GM19239 (cell line): Measurements from ENCODE around the gene SLC6A11.

Source experiments
- DNase-seq: peaks from one replicate; pipeline ENCODE4 v3.0.0; 2011; ENCODE audit warnings: low spot score; ENCODE audit not compliant: insufficient read length
- FAIRE-seq: peaks from 2 replicates; lab custom pipeline; 2011; peaks lifted over from hg19 to GRCh38; lab: Jason Lieb, UNC

Gene SLC6A11

GRCh38 chr3:10836676-10837075, 20.6 kb downstream of the SLC6A11 start:
- DNase-seq, result no peak
- no peak for FAIRE-seq

GRCh38 chr3:10837849-10838248, 21.8 kb downstream of the SLC6A11 start:
- no peak for FAIRE-seq

DNA sequence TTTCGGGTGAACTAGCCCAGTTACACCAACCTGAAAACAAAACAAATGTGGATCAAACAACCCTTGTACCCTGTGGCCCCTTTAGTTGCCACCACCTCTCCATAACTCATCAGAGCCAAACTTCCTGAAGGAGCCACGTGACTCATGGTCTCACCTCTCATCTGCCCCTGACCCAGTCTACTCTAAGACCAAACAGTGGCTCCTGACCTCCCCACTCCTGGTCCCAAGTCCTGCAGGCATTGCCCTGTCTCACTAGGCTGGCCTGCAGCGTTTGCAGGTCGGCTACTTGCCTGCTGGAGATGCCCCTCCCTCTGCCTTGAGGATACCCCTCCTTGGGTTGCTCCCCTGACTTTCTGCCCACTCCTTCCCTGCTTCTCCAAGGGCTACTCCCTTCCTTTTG, 23.1 kb downstream of the SLC6A11 start:
- no peak for DNase-seq
- no peak for FAIRE-seq

More at GRCh38 chr3:10837849-10838248, 21.8 kb downstream of the SLC6A11 start:
- DNase-seq, result no peak

- DNase-seq, result no peak
- FAIRE-seq, result no peak
Observed at GRCh38 chr3:10841100-10841499, 25.1 kb downstream of the SLC6A11 start.

GRCh38 chr3:10843378-10843777, 27.4 kb downstream of the SLC6A11 start:
- FAIRE-seq (no peak), DNase-seq (no peak)

GRCh38 chr3:10845001-10845761, 29.2 kb downstream of the SLC6A11 start:
- DNase-seq (no peak), FAIRE-seq (no peak)

DNA sequence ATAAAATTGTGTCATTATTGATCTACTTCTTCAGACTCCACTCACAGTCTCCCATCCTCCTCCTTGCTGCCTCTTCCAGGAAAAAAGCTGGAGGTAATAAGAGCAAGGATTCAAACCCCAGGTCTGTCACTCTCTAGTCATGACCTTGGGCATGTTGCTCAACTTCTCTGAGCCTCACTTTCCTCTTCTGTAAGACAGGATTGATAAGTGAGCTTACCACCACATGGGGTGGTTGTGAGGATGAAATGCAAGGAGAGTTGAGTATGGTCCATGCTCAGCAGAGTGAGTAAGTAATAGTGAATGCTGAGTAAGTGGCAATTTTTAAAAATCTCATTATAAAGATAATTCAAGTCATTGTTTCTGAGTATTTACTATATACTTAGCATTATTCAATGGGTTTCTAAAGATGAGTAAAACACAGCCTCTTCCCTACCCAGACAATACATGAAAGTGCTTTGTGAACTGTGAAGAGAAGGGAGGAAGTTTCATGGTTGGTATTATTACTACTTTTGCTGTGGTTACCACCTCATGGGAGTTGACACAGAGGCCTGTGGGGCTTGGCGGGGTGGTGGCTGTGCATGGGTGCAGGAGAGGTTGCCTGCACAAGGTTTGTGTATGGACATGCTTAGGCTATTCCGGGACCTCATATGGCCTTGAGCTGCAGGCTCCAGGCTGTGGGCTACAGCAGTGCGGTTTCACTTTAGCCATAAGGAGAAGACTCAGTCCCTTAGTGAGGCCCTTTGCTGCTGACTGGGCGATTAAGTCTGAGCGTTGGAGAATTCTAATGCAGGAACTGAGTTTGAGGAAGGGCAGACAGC, 30.0 kb downstream of the SLC6A11 start:
- FAIRE-seq, result no peak
- DNase-seq, result no peak

GRCh38 chr3:10846657-10846975, 30.6 kb downstream of the SLC6A11 start:
- no peak for FAIRE-seq
- DNase-seq, result no peak

- FAIRE-seq, result no peak
- DNase-seq, result no peak
Observed at GRCh38 chr3:10848261-10848660, 32.2 kb downstream of the SLC6A11 start.

DNA sequence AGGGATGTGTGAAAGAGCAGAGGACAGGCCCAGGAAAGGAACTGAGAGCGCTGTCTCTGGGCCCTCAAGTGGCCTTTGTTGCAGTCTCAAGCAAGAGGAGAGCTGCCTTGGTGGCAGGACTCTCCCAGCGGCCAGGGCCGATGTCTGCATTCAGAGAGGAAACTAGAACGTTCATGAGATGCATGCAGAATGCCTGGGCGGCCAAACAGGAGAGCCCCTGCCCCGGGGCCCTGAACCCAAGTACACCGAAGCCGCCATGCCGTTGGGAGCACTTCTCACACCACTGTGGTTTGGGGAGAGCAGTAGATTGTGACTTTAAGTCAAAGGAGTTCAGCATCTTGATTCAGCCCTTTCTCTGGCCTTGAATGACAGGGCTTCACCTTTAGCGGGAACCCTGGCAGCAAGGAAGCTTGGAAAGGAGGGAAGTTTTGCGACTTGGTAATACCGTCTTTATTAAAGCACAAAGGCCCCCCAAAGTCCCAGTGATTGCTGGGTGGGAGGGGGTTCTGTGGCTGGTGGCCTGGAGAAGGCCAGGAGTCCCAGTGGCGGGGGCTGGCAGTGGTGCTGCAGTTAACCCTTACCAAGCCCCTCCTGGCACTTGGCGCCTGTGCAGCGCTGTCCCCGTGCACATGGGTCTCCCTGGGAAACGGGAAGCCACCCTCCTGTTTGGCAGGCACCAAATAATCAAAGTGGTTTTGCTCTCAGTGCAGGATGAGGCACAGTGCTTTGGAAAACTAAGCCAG, 36.2 kb downstream of the SLC6A11 start:
- no peak for DNase-seq
- no peak for FAIRE-seq

GRCh38 chr3:10855083-10855870, 39.2 kb downstream of the SLC6A11 start:
- DNase-seq, result no peak
- no peak for FAIRE-seq

- no peak for FAIRE-seq
Observed at GRCh38 chr3:10855871-10856662, 40.0 kb downstream of the SLC6A11 start.

GRCh38 chr3:10857235-10857634, 41.2 kb downstream of the SLC6A11 start:
- FAIRE-seq, result no peak
- no peak for DNase-seq

More at GRCh38 chr3:10855871-10856662, 40.0 kb downstream of the SLC6A11 start:
- no peak for DNase-seq

DNA sequence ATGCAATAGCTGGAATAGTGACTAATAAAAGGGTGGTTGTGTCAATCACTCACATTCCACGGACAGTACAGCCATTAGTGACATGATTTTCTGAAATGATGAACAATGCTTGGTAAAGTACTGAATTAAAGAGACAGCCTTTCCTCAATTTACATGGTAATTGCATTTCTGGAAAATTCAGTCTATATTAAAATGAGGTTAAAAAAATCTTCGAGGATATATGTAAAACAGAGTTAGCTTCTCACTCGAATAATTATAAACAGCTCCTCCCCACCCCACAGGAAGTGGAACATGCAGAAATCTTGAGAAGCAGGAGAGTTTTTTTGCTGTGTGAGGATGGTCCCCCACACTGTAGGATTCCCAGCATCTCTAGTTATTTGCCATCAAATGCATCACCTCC, 42.1 kb downstream of the SLC6A11 start:
- no peak for DNase-seq
- FAIRE-seq, result no peak

DNA sequence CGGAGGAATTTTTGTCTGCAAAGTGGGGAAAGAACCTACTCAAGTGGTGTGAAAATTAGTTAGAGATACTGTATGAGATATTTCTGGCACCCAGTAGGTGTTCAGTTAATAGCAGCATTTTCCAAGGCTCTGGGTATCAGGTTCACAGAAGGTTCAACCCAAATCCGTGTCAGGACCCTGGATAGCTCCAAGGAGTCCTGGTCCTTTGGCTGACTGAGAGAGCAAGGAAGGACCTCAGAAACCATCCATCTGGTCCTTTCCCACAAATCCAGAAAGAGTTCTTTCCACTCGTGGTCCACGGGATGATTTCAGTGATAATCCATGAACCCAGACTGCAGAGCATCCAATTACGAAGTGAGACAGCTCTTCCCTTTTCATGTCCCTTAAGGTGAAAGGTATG, 51.4 kb downstream of the SLC6A11 start:
- DNase-seq, result no peak

GRCh38 chr3:10869460-10869859, 53.4 kb downstream of the SLC6A11 start:
- DNase-seq (no peak), FAIRE-seq (no peak)

More for the DNA sequence above, 51.4 kb downstream of the SLC6A11 start:
- no peak for FAIRE-seq

- FAIRE-seq (no peak), DNase-seq (no peak)
Observed at GRCh38 chr3:10870296-10870695, 54.3 kb downstream of the SLC6A11 start.

DNA sequence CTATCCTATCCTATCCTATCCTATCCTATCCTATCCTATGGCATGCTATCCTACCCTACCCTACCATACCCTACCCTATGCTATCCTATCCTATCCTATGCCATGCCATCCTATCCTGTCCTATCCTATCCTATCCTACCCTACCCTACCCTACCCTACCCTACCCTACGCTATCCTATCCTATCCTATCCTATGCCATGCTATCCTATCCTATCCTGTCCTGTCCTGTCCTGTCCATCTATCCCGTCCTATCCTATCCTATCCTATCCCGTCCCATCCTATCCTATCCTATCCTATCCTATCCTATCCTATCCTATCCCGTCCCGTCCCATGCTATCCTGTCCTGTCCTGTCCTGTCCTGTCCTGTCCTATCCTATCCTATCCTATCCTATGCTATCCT, 57.4 kb downstream of the SLC6A11 start:
- FAIRE-seq (no peak), DNase-seq (no peak)

DNA sequence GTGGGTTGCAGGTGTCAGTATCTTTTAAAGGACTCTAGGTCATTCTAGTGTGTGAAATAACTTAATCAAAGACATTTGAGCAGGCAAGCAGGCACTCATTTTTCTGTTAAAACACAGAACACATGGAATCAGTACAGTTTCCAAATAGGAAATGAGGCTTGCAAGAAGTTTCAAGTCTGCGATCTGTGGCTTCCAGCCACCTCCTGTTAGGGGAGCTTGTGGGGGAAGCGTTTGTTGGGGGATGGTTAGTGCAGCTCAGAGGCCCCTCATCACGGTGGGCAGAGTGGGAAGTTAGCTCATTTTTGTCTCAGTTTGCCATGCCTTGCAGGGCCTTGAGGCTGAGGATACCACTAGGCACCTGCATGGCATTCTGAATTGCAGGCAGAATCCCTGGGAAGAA, 59.9 kb downstream of the SLC6A11 start:
- no peak for FAIRE-seq
- DNase-seq, result no peak
